ENCODE data around the gene PXK. TPM values are rescaled to one million over a fixed set of nuclear protein-coding genes. Genes with fewer than 3 reads are reported as not detected.

Gene PXK
- total and polyA plus RNA-seq, 4 experiments from 2014 or later, result 20.0 to 28.7 (median 21.8) TPM

- no peak for DNase-seq
- CTCF ChIA-PET (ENCODE audit: partially characterized antibody), result no interaction called here
- no peaks in the 10 kb centered on the region for H3K36me3 ChIP-seq (ENCODE audit: insufficient read depth, low read length)
- H3K27me3 ChIP-seq (ENCODE audit: insufficient read depth, low read length), result no peaks in the 10 kb centered on the region
- H3K4me1 Mint-ChIP-seq, result peaks cover 0 to 7% (median 0%) of the 10 kb centered on the region in 4 donors
- no peaks in the 10 kb centered on the region for H3K9me3 ChIP-seq (ENCODE audit: control insufficient read depth in 1 of 2, low read length in 2 of 2)
- no peaks in the 10 kb centered on the region for H3K9me3 Mint-ChIP-seq
- H3K4me3 Mint-ChIP-seq, result no peak overlapping the region
- no peaks in the 10 kb centered on the region for H3K27me3 Mint-ChIP-seq
- POLR2A ChIA-PET (ENCODE audit: partially characterized antibody), result no interaction called here
- H3K4me3 ChIP-seq (ENCODE audit: low read length in 2 of 2), result no peak overlapping the region
- H3K27ac Mint-ChIP-seq, result no peak overlapping the region
- intact Hi-C loops (cut with micrococcal nuclease), result no loop called here
- no peaks in the 10 kb centered on the region for H3K4me1 ChIP-seq (ENCODE audit: insufficient read depth, low read length)
- H3K27ac ChIP-seq (ENCODE audit: low read depth, low read length), result no peak overlapping the region
- H3K36me3 Mint-ChIP-seq, result peaks cover 28 to 40% of the 10 kb centered on the region in 2 donors
Observed at GRCh38 chr3:58387650-58388546, 55.2 kb downstream of the PXK start.

- no peaks in the 10 kb centered on the region for H3K9me3 ChIP-seq (ENCODE audit: control insufficient read depth in 1 of 2, low read length in 2 of 2)
- Mint-ChIP-seq H3K4me1 (peaks cover 0 to 7% (median 0%) of the 10 kb centered on the region in 4 donors), H3K4me3 (no peak overlapping the region), H3K9me3 (no peaks in the 10 kb centered on the region), H3K36me3 (peaks cover 28 to 42% of the 10 kb centered on the region in 2 donors), H3K27me3 (no peaks in the 10 kb centered on the region), H3K27ac (no peak overlapping the region)
- H3K27me3 ChIP-seq (ENCODE audit: insufficient read depth, low read length), result no peaks in the 10 kb centered on the region
- H3K4me3 ChIP-seq (ENCODE audit: low read length in 2 of 2), result no peak overlapping the region
- CTCF ChIA-PET (ENCODE audit: partially characterized antibody), result no interaction called here
- H3K4me1 ChIP-seq (ENCODE audit: insufficient read depth, low read length), result no peaks in the 10 kb centered on the region
- no peak overlapping the region for H3K27ac ChIP-seq (ENCODE audit: low read depth, low read length)
- no peak for DNase-seq
- no peaks in the 10 kb centered on the region for H3K36me3 ChIP-seq (ENCODE audit: insufficient read depth, low read length)
- POLR2A ChIA-PET (ENCODE audit: partially characterized antibody), result no interaction called here
- intact Hi-C loops (cut with micrococcal nuclease), result no loop called here
Observed at GRCh38 chr3:58388550-58389091, 55.9 kb downstream of the PXK start.

GRCh38 chr3:58391156-58391865 is 58.6 kb downstream of the PXK start:
- no peaks in the 10 kb centered on the region for H3K9me3 Mint-ChIP-seq
- intact Hi-C loops (cut with micrococcal nuclease), result no loop called here
- ChIA-PET CTCF (ENCODE audit: partially characterized antibody) (interaction anchor here (1.6 kb wide), 1 partner anchor 85 kb away, joined by 5 read pairs; the partner anchor contains the start of genes HTD2 and RPP14), POLR2A (ENCODE audit: partially characterized antibody) (no interaction called here)
- H3K9me3 ChIP-seq (ENCODE audit: control insufficient read depth in 1 of 2, low read length in 2 of 2), result no peaks in the 10 kb centered on the region
- H3K27me3 Mint-ChIP-seq, result no peaks in the 10 kb centered on the region
- no peaks in the 10 kb centered on the region for H3K27me3 ChIP-seq (ENCODE audit: insufficient read depth, low read length)
- H3K36me3 Mint-ChIP-seq, result peaks cover 43 to 52% of the 10 kb centered on the region in 2 donors
- H3K4me3 ChIP-seq (ENCODE audit: low read length in 2 of 2), result no peak overlapping the region
- peaks cover under 1% of the 10 kb centered on the region for H3K36me3 ChIP-seq (ENCODE audit: insufficient read depth, low read length)
- peak overlapping the region in 1 of 7 donors; percentile 84 for H3K27ac Mint-ChIP-seq
- H3K27ac ChIP-seq (ENCODE audit: low read depth, low read length), result no peak overlapping the region
- peaks cover 0 to 7% (median 0%) of the 10 kb centered on the region in 4 donors for H3K4me1 Mint-ChIP-seq
- no peak for DNase-seq
- H3K4me1 ChIP-seq (ENCODE audit: insufficient read depth, low read length), result no peaks in the 10 kb centered on the region
- H3K4me3 Mint-ChIP-seq, result no peak overlapping the region

GRCh38 chr3:58392181-58392580 is 59.5 kb downstream of the PXK start:
- Mint-ChIP-seq H3K9me3 (no peaks in the 10 kb centered on the region), H3K36me3 (peaks cover 46 to 55% of the 10 kb centered on the region in 2 donors), H3K27ac (no peak overlapping the region), H3K4me3 (no peak overlapping the region), H3K27me3 (no peaks in the 10 kb centered on the region), H3K4me1 (no peaks in the 10 kb centered on the region)
- DNase-seq, result no peak
- H3K27me3 ChIP-seq (ENCODE audit: insufficient read depth, low read length), result no peaks in the 10 kb centered on the region
- H3K36me3 ChIP-seq (ENCODE audit: insufficient read depth, low read length), result peaks cover 7% of the 10 kb centered on the region
- no peak overlapping the region for H3K27ac ChIP-seq (ENCODE audit: low read depth, low read length)
- POLR2A ChIA-PET (ENCODE audit: partially characterized antibody), result no interaction called here
- H3K4me3 ChIP-seq (ENCODE audit: low read length in 2 of 2), result no peak overlapping the region
- CTCF ChIA-PET (ENCODE audit: partially characterized antibody), result interaction anchor here (0.6 to 1.6 kb wide), 3 partner anchors 23 to 238 kb away, joined by 3 to 5 read pairs (median 3); partner anchors contain the start of genes HTD2 and RPP14
- no peaks in the 10 kb centered on the region for H3K9me3 ChIP-seq (ENCODE audit: control insufficient read depth in 1 of 2, low read length in 2 of 2)
- intact Hi-C loops (cut with micrococcal nuclease), result no loop called here
- no peaks in the 10 kb centered on the region for H3K4me1 ChIP-seq (ENCODE audit: insufficient read depth, low read length)

- Mint-ChIP-seq H3K36me3 (peaks cover 56 to 68% of the 10 kb centered on the region in 2 donors), H3K27me3 (no peaks in the 10 kb centered on the region), H3K4me1 (no peaks in the 10 kb centered on the region), H3K27ac (no peak overlapping the region), H3K9me3 (no peaks in the 10 kb centered on the region), H3K4me3 (no peak overlapping the region)
- no peak overlapping the region for H3K4me3 ChIP-seq (ENCODE audit: low read length in 2 of 2)
- no peak for DNase-seq
- intact Hi-C loops (cut with micrococcal nuclease), result no loop called here
- H3K4me1 ChIP-seq (ENCODE audit: insufficient read depth, low read length), result no peaks in the 10 kb centered on the region
- H3K36me3 ChIP-seq (ENCODE audit: insufficient read depth, low read length), result peaks cover 14% of the 10 kb centered on the region
- POLR2A ChIA-PET (ENCODE audit: partially characterized antibody), result no interaction called here
- H3K27ac ChIP-seq (ENCODE audit: low read depth, low read length), result no peak overlapping the region
- H3K9me3 ChIP-seq (ENCODE audit: control insufficient read depth in 1 of 2, low read length in 2 of 2), result no peaks in the 10 kb centered on the region
- H3K27me3 ChIP-seq (ENCODE audit: insufficient read depth, low read length), result no peaks in the 10 kb centered on the region
- CTCF ChIA-PET (ENCODE audit: partially characterized antibody), result interaction anchor here (1.4 kb wide), 1 partner anchor 88 kb away, joined by 3 read pairs; the partner anchor contains the start of genes HTD2 and RPP14
Observed at GRCh38 chr3:58394339-58394738, 61.6 kb downstream of the PXK start.

- H3K36me3 ChIP-seq (ENCODE audit: insufficient read depth, low read length), result peaks cover 14% of the 10 kb centered on the region
- H3K27ac ChIP-seq (ENCODE audit: low read depth, low read length), result no peak overlapping the region
- Mint-ChIP-seq H3K4me1 (peaks cover 0 to 3% (median 0%) of the 10 kb centered on the region in 4 donors), H3K27ac (peak overlapping the region in 1 of 7 donors; percentile 59), H3K4me3 (no peak overlapping the region), H3K36me3 (peaks cover 53 to 65% of the 10 kb centered on the region in 2 donors), H3K9me3 (no peaks in the 10 kb centered on the region), H3K27me3 (no peaks in the 10 kb centered on the region)
- H3K4me1 ChIP-seq (ENCODE audit: insufficient read depth, low read length), result no peaks in the 10 kb centered on the region
- no peak overlapping the region for H3K4me3 ChIP-seq (ENCODE audit: low read length in 2 of 2)
- ChIA-PET POLR2A (ENCODE audit: partially characterized antibody) (no interaction called here), CTCF (ENCODE audit: partially characterized antibody) (no interaction called here)
- intact Hi-C loops (cut with micrococcal nuclease), result no loop called here
- DNase-seq, result no peak
- H3K27me3 ChIP-seq (ENCODE audit: insufficient read depth, low read length), result no peaks in the 10 kb centered on the region
- H3K9me3 ChIP-seq (ENCODE audit: control insufficient read depth in 1 of 2, low read length in 2 of 2), result no peaks in the 10 kb centered on the region
Observed at GRCh38 chr3:58398669-58399333, 66.1 kb downstream of the PXK start.
